HepG2 (cell line): ENCODE measurements around the gene SCARF1. TPM values are rescaled to one million over a fixed set of nuclear protein-coding genes. Genes with fewer than 3 reads are reported as not detected.
A peak's percentile ranks its signal among the peaks of the same experiment; 100 is the strongest.

Source experiments
- ATAC-seq: fragments of 200-7000 bp; cut with Tn5 transposase; 3 replicates; pipeline ENCODE4 v1.9.1; 2020; ENCODE audit warnings: mild to moderate bottlenecking, moderate library complexity
- BruUV-seq: library from RNA; stranded (reverse); fragments of 400-500 nt; replicated peaks from 2 replicates; lab custom pipeline; 2021; lab: Mats Ljungman, UMichigan
- CTCF ChIA-PET: fragments of 300-600 bp; formaldehyde crosslinking; extraction: SDS; loops from one replicate; lab custom pipeline; 2021; ENCODE audit warnings: low total read pairs, inconsistent platforms, low intra/inter-chr PET ratio; lab: Yijun Ruan, JAX
- POLR2A ChIA-PET: fragments of 350-600 bp; sonication (Branson Sonifier 250); formaldehyde crosslinking; loops from one replicate; lab custom pipeline; 2020; ENCODE audit warnings: antibody characterized with exemption, inconsistent platforms; lab: Yijun Ruan, JAX
- DNase-seq: peaks from one replicate; pipeline ENCODE4 v3.0.0-alpha.2; 2015; ENCODE audit warnings: low spot score
- FAIRE-seq: peaks from 3 replicates; lab custom pipeline; 2011; peaks lifted over from hg19 to GRCh38; lab: Jason Lieb, UNC
- H2AFZ ChIP-seq: one replicate; pipeline ENCODE4 v1.6.1; 2011; ENCODE audit warnings: low read length, inconsistent platforms
- H3K27ac ChIP-seq: fragments of 300-600 bp; 3 replicates; pipeline ENCODE4 v1.8.0; 2011; ENCODE audit warnings: mixed run types, mild to moderate bottlenecking, mixed read lengths, low read length, inconsistent platforms; ENCODE audit not compliant: insufficient read depth; ENCODE audit errors: extremely low read length
- H3K27me3 ChIP-seq, 2 experiments: fragments of 200-600 bp in 1 of 2; 2 replicates in 1 of 2; 3 replicates in 1 of 2; pipeline versions ENCODE4 v1.6.0 to v1.8.0; 2011; ENCODE audit warnings: low read length in 2 of 2, mild to moderate bottlenecking in 2 of 2, moderate library complexity in 2 of 2, inconsistent platforms in 1 of 2; ENCODE audit not compliant: insufficient read depth in 2 of 2, control insufficient read depth in 1 of 2
- H3K36me3 ChIP-seq, 2 experiments: fragments of 200-600 bp in 1 of 2; replicated peaks in 1 of 2; 2 replicates in 1 of 2; 3 replicates in 1 of 2; pipeline versions ENCODE4 v1.5.1 to v1.8.0; 2011; ENCODE audit warnings: low read length in 2 of 2, inconsistent platforms in 1 of 2; ENCODE audit not compliant: insufficient read depth in 2 of 2, control insufficient read depth in 1 of 2
- H3K4me1 ChIP-seq: 2 replicates; pipeline ENCODE4 v1.5.1; 2012; ENCODE audit warnings: low read length, inconsistent platforms; ENCODE audit not compliant: insufficient read depth
- H3K4me2 ChIP-seq: 2 replicates; pipeline ENCODE4 v1.6.0; 2011; ENCODE audit warnings: low read depth, low read length, inconsistent platforms
- H3K4me3 ChIP-seq, 3 experiments: fragments of 200-600 bp in 1 of 3; sonication (generic), shearing (Covaris generic) in 1 of 3; replicated peaks in 1 of 3; 2 replicates each; pipeline ENCODE4 v1.5.1; 2011 to 2016; ENCODE audit warnings: low read length in 3 of 3, inconsistent platforms in 2 of 3, low read depth in 2 of 3, mild to moderate bottlenecking in 2 of 3, control low read depth in 1 of 3, mixed read lengths in 1 of 3; ENCODE audit not compliant: insufficient read depth in 1 of 3
- H3K79me2 ChIP-seq: one replicate; pipeline ENCODE4 v1.6.1; 2011; ENCODE audit warnings: low read length, inconsistent platforms; ENCODE audit not compliant: insufficient read depth
- H3K9ac ChIP-seq: 2 replicates; pipeline ENCODE4 v1.6.0; 2011; ENCODE audit warnings: mild to moderate bottlenecking, low read depth, low read length, inconsistent platforms; ENCODE audit not compliant: insufficient read depth
- H3K9me3 ChIP-seq: 2 replicates; pipeline ENCODE4 v1.5.1; 2012; ENCODE audit warnings: mild to moderate bottlenecking, low read length
- H4K20me1 ChIP-seq: 2 replicates; pipeline ENCODE4 v1.6.0; 2011; ENCODE audit warnings: inconsistent platforms, mild to moderate bottlenecking, low read length, moderate library complexity; ENCODE audit not compliant: insufficient read depth
- AGO2 ChIP-seq: fragments of 200-400 bp; formaldehyde crosslinking; optimal IDR thresholded peaks from 2 replicates; pipeline ENCODE3; 2017; ENCODE audit warnings: mild to moderate bottlenecking, low read depth, low read length, moderate library complexity
- ATF6 ChIP-seq: sonication (generic); formaldehyde crosslinking; conservative IDR thresholded peaks from 2 replicates; pipeline ENCODE4 v1.4.0; 2020; ENCODE audit warnings: missing genetic modification reagents
- ATM ChIP-seq: fragments of 450-650 bp; IDR thresholded peaks from 2 replicates; pipeline ENCODE4 v1.7.1; 2017; ENCODE audit warnings: mild to moderate bottlenecking, borderline replicate concordance
- ETV5 ChIP-seq: IDR thresholded peaks from 2 replicates; pipeline ENCODE4 v1.6.1; 2018; ENCODE audit warnings: missing biosample characterization, missing genetic modification reagents, inconsistent platforms, borderline replicate concordance
- KDM5B ChIP-seq: sonication (generic); formaldehyde crosslinking; IDR thresholded peaks from 2 replicates; pipeline ENCODE4 v1.4.0; 2020; ENCODE audit warnings: missing genetic modification reagents, mild to moderate bottlenecking, borderline replicate concordance
- MED13 ChIP-seq: sonication (generic); formaldehyde crosslinking; IDR thresholded peaks from 2 replicates; pipeline ENCODE4 v1.5.0; 2020; ENCODE audit warnings: missing genetic modification reagents
- PHF5A ChIP-seq: IDR thresholded peaks from one replicate; pipeline ENCODE4 v1.6.1; 2018; ENCODE audit warnings: low read depth, missing genetic modification reagents; ENCODE audit not compliant: unreplicated experiment
- SNAPC5 ChIP-seq: sonication (generic); formaldehyde crosslinking; IDR thresholded peaks from 2 replicates; pipeline ENCODE4 v1.8.1; 2023; ENCODE audit warnings: mild to moderate bottlenecking, missing genetic modification reagents, borderline replicate concordance
- THRA ChIP-seq: sonication (generic); formaldehyde crosslinking; IDR thresholded peaks from 2 replicates; pipeline ENCODE4 v1.4.0; 2020; ENCODE audit warnings: missing genetic modification reagents, borderline replicate concordance
- TOE1 ChIP-seq: sonication (generic); formaldehyde crosslinking; IDR thresholded peaks from 2 replicates; pipeline ENCODE4 v1.4.0; 2020; ENCODE audit warnings: mild to moderate bottlenecking, missing genetic modification reagents
- ZFP91 ChIP-seq: sonication (generic); formaldehyde crosslinking; IDR thresholded peaks from 2 replicates; pipeline ENCODE4 v1.9.0; 2022; ENCODE audit warnings: missing genetic modification reagents, mild to moderate bottlenecking, borderline replicate concordance
- ZNF256 ChIP-seq: sonication (generic); formaldehyde crosslinking; conservative IDR thresholded peaks from 2 replicates; pipeline ENCODE4 v1.4.0; 2020; ENCODE audit warnings: missing genetic modification reagents
- ZNF414 ChIP-seq: sonication (generic); formaldehyde crosslinking; IDR thresholded peaks from 2 replicates; pipeline ENCODE4 v1.5.0; 2020; ENCODE audit warnings: missing genetic modification reagents
- ZNF563 ChIP-seq: sonication (generic); formaldehyde crosslinking; IDR thresholded peaks from 2 replicates; pipeline ENCODE4 v1.8.0; 2022; ENCODE audit warnings: mild to moderate bottlenecking, moderate library complexity, missing genetic modification reagents
- ZNF678 ChIP-seq: sonication (generic); formaldehyde crosslinking; IDR thresholded peaks from 2 replicates; pipeline ENCODE4 v1.4.0; 2020; ENCODE audit warnings: mild to moderate bottlenecking, missing genetic modification reagents
- ZNF709 ChIP-seq: sonication (generic); formaldehyde crosslinking; IDR thresholded peaks from 2 replicates; pipeline ENCODE4 v1.5.0; 2020; ENCODE audit warnings: mild to moderate bottlenecking, missing genetic modification reagents
- ZNF780A ChIP-seq: sonication (generic); formaldehyde crosslinking; IDR thresholded peaks from 2 replicates; pipeline ENCODE4 v1.8.0; 2022; ENCODE audit warnings: mild to moderate bottlenecking, missing genetic modification reagents, moderate library complexity
- ZNF788 ChIP-seq: sonication (generic); formaldehyde crosslinking; IDR thresholded peaks from 2 replicates; pipeline ENCODE4 v1.5.0; 2020; ENCODE audit warnings: mild to moderate bottlenecking, missing genetic modification reagents, borderline replicate concordance
- WGBS: methylation state at CpG from one replicate; pipeline ENCODE4 v1.1.6; 2017; ENCODE audit warnings: low lambda C conversion rate; 5-methylcytosine and 5-hydroxymethylcytosine counted together
- in situ Hi-C: cut with HindIII; loops from 2 replicates; pipeline ENCODE4 v1.10.0; 2017; ENCODE audit warnings: low pct_unique_long_range_greater_than_20kb; ENCODE audit not compliant: extremely low pct_ligation_motif_present
- intact Hi-C: fragments of 100-400 bp; cut with micrococcal nuclease; formaldehyde crosslinking; loops from one replicate; pipeline ENCODE4 v1.10.0; 2022; ENCODE audit not compliant: unreplicated experiment
- polyA plus RNA-seq, 8 experiments: library from polyadenylated mRNA; depleted of rRNA in 3 of 8; stranded (reverse) in 7 of 8; unstranded in 1 of 8; fragments of >200 nt; fragmentation: Illumina TruSeq in 4 of 8; extraction: Trizol in 4 of 8; gene quantifications; 2 replicates each; pipeline versions ENCODE4 v1.2.1 to v1.2.3, GENCODE V29; 2011 to 2016; ENCODE audit warnings: low read depth in 4 of 8, missing spikeins in 1 of 8, mixed read lengths in 1 of 8; ENCODE audit not compliant: insufficient read depth in 1 of 8
- total RNA-seq, 5 experiments: library from RNA; depleted of rRNA; stranded (reverse); fragments of >200 nt; fragmentation: Illumina TruSeq; extraction: Trizol; gene quantifications; 2 replicates each; pipeline ENCODE4 v1.2.3, GENCODE V29; 2016; ENCODE audit warnings: low read depth in 1 of 5

Gene SCARF1
- total and polyA plus RNA-seq, 2 of the 13 experiments (the other 11 are each of a cell fraction or from before 2014, with no cell fraction given): 0.24 to 0.71 TPM

GRCh38 chr17:1590747-1591473 is 54.6 kb downstream of the SCARF1 start:
- FAIRE-seq: no peak
- BruUV-seq: no TSS peak
- intact Hi-C loops: loop anchor here (1.0 kb wide), 1 partner anchor 7 kb away; no protein-coding TSS in a partner anchor
- no peak for TF ChIP-seq PHF5A (CRISPR knock-in tag)
- no peak for TF ChIP-seq SNAPC5 (CRISPR knock-in tag)
- TF ChIP-seq ZNF414 (CRISPR knock-in tag): no peak
- TF ChIP-seq MED13 (CRISPR knock-in tag): no peak
- TF ChIP-seq ZNF678 (CRISPR knock-in tag): no peak
- no peak for TF ChIP-seq THRA (CRISPR knock-in tag)
- TF ChIP-seq KDM5B (CRISPR knock-in tag): 0 out of 2 replicates have a peak, but pooled peaks have one; percentile 7
- no peak for TF ChIP-seq ZNF709 (CRISPR knock-in tag)
- TF ChIP-seq ZNF780A: no peak
- TF ChIP-seq ATF6 (CRISPR knock-in tag): no peak
- peak; percentile 16; the same call in 1 of the 2 replicates for TF ChIP-seq ZFP91
- no peak for TF ChIP-seq ETV5
- no peak for TF ChIP-seq ZNF256 (CRISPR knock-in tag)
- TF ChIP-seq ZNF563 (CRISPR knock-in tag): peak; percentile 15; the same call in 1 of the 2 replicates
- no peak for TF ChIP-seq ATM
- no peak for TF ChIP-seq TOE1 (CRISPR knock-in tag)
- TF ChIP-seq AGO2: peak; percentile 32
- TF ChIP-seq ZNF788: no peak

More at GRCh38 chr17:1590747-1591473, 54.6 kb downstream of the SCARF1 start:
- DNase-seq (no peak), ATAC-seq (peak; percentile 6; the same call in 1 of the 3 replicates)
- no peaks in the 10 kb centered on the region for H3K27me3 ChIP-seq
- H3K9ac ChIP-seq: no peak overlapping the region
- in situ Hi-C loops: no loop called here
- H3K4me1 ChIP-seq: peaks cover 74% of the 10 kb centered on the region
- H4K20me1 ChIP-seq: no peaks in the 10 kb centered on the region
- no peaks in the 10 kb centered on the region for H3K79me2 ChIP-seq
- H3K36me3 ChIP-seq: no peaks in the 10 kb centered on the region; a peak in 2 of 5 replicates
- H2AFZ ChIP-seq: no peak overlapping the region
- CTCF ChIA-PET: no interaction called here
- peak overlapping the region in 1 of 3 experiments; percentile 38; a peak in 1 of 6 replicates for H3K4me3 ChIP-seq
- peak overlapping the region; percentile 81 for H3K4me2 ChIP-seq
- no peaks in the 10 kb centered on the region for H3K9me3 ChIP-seq
- peak overlapping the region; percentile 59 for H3K27ac ChIP-seq
- WGBS: 91% methylated on average over 24 of the region's 38 CpGs
- POLR2A ChIA-PET: interaction anchor here (0.7 to 1.6 kb wide), 7 partner anchors 8 to 126 kb away, joined by 3 to 7 read pairs (median 3); no protein-coding TSS in a partner anchor
